C1 segment of cervical spinal cord (tissue), 14 donors: ENCODE measurements around the gene TBCC.
"Not testable (repeated sequence)": the region's sequence is repeated elsewhere in the genome, so short reads cannot be mapped to it uniquely, and the experiment has no call there.

Experiments
- DNase-seq, 14 donors: peaks; one replicate each; lab custom pipeline; 2025; lab: John Stamatoyannopoulos, UW

Gene TBCC

GRCh38 chr6:42733867-42734481 is 11.9 kb downstream of the TBCC start:
- not testable (repeated sequence) for DNase-seq

GRCh38 chr6:42729731-42730130 is 16.2 kb downstream of the TBCC start:
- DNase-seq, result no peak

- peak in 1 of 14 donors; percentile 23 for DNase-seq
These were observed 18.3 kb downstream of the TBCC start for GRCh38 chr6:42727627-42728026.

- DNase-seq, result peak in 9 of 14 donors; percentile 8 to 50 (median 23)
These were observed 18.8 kb downstream of the TBCC start for GRCh38 chr6:42727087-42727611.

GRCh38 chr6:42726485-42727086 is 19.3 kb downstream of the TBCC start:
- peak in 12 of 14 donors; percentile 7 to 76 (median 30) for DNase-seq

- no peak for DNase-seq
These were observed 19.9 kb downstream of the TBCC start for GRCh38 chr6:42726026-42726425.

- no peak for DNase-seq
These were observed 21.1 kb downstream of the TBCC start for GRCh38 chr6:42724825-42725224.

GRCh38 chr6:42722497-42722896 is 23.4 kb downstream of the TBCC start, which contains the start of gene PRPH2:
PRPH2 (minus strand) TSS chr6:42722597; CDS start chr6:42722334, 263 bp downstream.
- no peak for DNase-seq

- DNase-seq, result no peak
These were observed 25.2 kb downstream of the TBCC start for GRCh38 chr6:42720739-42721138.

- no peak for DNase-seq
These were observed 30.0 kb downstream of the TBCC start for GRCh38 chr6:42715871-42716270.

- DNase-seq, result no peak
These were observed 31.7 kb downstream of the TBCC start for GRCh38 chr6:42714098-42714761.

- DNase-seq, result no peak
These were observed 34.0 kb downstream of the TBCC start for GRCh38 chr6:42711930-42712329.

- no peak for DNase-seq
These were observed 35.6 kb downstream of the TBCC start for GRCh38 chr6:42710316-42710715.

- no peak for DNase-seq
These were observed 36.0 kb downstream of the TBCC start for GRCh38 chr6:42709871-42710270.

GRCh38 chr6:42708096-42708495 is 37.8 kb downstream of the TBCC start:
- DNase-seq, result no peak

- no peak for DNase-seq
These were observed 38.3 kb downstream of the TBCC start for GRCh38 chr6:42707595-42707994.

GRCh38 chr6:42704937-42705374 is 40.9 kb downstream of the TBCC start:
- no peak for DNase-seq

GRCh38 chr6:42704251-42704936 is 41.5 kb downstream of the TBCC start:
- DNase-seq, result peak in 1 of 14 donors; percentile 23

- not testable (repeated sequence) for DNase-seq
These were observed 43.1 kb downstream of the TBCC start for GRCh38 chr6:42702786-42703185.

GRCh38 chr6:42702200-42702599 is 43.7 kb downstream of the TBCC start:
- DNase-seq, result no peak

- no peak for DNase-seq
These were observed 47.7 kb downstream of the TBCC start for GRCh38 chr6:42698217-42698616.

- no peak for DNase-seq
These were observed 48.6 kb downstream of the TBCC start for GRCh38 chr6:42697268-42697655.
